Omental fat pad (tissue), 4 donors: Measurements from ENCODE around the gene CLEC4G. TPM values are rescaled to one million over a fixed set of nuclear protein-coding genes. Genes with fewer than 3 reads are reported as not detected.

Source experiments
- ATAC-seq: fragments of 150-250 bp; one replicate; pipeline ENCODE4 v1.9.1; 2016; ENCODE audit warnings: mild to moderate bottlenecking, moderate library complexity; ENCODE audit not compliant: low FRiP score
- DNase-seq: peaks from one replicate; pipeline ENCODE4 v3.0.0-alpha.2; 2019; ENCODE audit warnings: low spot score
- total RNA-seq, 4 donors: library from RNA; depleted of rRNA; stranded (reverse); fragments of >200 nt; gene quantifications; one replicate each; pipeline ENCODE4 v1.1.0, GENCODE V29; 2016
- TF ChIP-seq, protein P1 (sequence below), 3 donors: fragments of 450-650 bp; IDR thresholded peaks; one replicate each; pipeline ENCODE4 v1.5.1; 2016 to 2017; ENCODE audit warnings: antibody characterized with exemption in 3 of 3, mild to moderate bottlenecking in 3 of 3, moderate library complexity in 2 of 3

CLEC4G gene
- total RNA-seq, 4 donors from 2014 or later: 2.3 to 9.3 (median 6.0) TPM

DNA sequence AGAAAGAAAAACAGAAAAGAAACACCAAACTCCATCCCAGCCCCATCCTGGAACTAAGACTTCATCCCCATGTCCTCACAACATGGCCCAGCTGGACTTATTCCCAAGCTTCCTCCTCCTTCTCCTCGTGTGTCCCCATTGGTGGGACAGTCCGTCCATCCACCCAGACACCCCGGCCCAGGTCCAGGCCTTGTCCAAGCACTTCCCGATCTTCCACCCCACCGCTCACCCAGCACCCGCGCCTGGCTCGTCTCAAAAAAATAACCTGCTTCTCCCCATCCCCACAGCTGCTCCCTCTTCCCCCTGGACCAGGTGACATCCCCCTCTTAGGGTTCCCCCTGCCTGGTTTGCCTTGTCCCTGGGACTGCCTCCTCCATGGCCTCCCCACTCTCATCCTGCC, 28.6 kb downstream of the CLEC4G start:
- DNase-seq (no peak), ATAC-seq (no peak)
- TF ChIP-seq, protein P1, sequence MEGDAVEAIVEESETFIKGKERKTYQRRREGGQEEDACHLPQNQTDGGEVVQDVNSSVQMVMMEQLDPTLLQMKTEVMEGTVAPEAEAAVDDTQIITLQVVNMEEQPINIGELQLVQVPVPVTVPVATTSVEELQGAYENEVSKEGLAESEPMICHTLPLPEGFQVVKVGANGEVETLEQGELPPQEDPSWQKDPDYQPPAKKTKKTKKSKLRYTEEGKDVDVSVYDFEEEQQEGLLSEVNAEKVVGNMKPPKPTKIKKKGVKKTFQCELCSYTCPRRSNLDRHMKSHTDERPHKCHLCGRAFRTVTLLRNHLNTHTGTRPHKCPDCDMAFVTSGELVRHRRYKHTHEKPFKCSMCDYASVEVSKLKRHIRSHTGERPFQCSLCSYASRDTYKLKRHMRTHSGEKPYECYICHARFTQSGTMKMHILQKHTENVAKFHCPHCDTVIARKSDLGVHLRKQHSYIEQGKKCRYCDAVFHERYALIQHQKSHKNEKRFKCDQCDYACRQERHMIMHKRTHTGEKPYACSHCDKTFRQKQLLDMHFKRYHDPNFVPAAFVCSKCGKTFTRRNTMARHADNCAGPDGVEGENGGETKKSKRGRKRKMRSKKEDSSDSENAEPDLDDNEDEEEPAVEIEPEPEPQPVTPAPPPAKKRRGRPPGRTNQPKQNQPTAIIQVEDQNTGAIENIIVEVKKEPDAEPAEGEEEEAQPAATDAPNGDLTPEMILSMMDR (IDR thresholded peaks at IDR 0.05): no peak

DNA sequence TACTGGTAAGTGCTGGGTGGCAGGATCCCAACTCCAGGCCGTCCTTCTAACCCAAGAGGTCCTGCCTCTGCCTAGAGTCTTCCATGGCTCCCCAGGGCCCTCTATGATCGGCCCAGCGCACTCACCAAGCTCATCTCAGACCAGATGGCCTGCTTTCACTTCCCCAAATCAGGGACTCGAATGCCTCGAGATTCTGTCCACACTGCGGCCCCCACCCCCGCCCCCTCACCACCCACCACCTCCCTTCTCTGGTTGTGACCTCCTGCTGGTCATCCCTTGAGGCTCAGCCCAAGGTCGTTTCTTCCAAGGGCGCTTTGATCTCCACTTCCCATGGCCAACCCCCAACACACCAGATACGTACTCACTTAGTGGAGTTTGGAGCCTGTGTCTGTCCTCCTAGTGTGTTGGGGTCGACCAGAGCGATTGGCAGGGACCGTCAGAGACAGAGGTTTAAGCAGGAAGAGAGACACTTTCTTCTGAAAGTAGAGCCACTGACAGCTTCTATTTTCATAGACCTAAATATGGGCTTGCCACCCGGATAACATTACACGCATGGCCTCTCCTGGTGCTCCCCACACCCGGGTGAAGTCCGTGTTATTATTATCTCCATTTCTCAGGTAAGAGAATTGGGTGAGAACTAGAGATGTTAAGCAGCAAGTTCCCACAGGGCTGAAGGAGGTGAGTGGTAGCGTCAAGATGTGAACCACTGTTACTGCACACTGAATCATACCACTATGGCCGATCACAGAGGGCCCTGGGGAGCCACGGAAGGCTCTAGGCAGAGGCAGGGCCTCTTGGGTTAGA, 30.1 kb downstream of the CLEC4G start, which contains the start of gene FCER2:
FCER2 (minus strand) TSS at position 478 of the 804 bp plus-strand sequence. CDS start 2,371 bp downstream, outside the sequence.
- no peak for DNase-seq
- TF ChIP-seq, protein P1 (IDR thresholded peaks at IDR 0.05): no peak
- no peak for ATAC-seq

DNA sequence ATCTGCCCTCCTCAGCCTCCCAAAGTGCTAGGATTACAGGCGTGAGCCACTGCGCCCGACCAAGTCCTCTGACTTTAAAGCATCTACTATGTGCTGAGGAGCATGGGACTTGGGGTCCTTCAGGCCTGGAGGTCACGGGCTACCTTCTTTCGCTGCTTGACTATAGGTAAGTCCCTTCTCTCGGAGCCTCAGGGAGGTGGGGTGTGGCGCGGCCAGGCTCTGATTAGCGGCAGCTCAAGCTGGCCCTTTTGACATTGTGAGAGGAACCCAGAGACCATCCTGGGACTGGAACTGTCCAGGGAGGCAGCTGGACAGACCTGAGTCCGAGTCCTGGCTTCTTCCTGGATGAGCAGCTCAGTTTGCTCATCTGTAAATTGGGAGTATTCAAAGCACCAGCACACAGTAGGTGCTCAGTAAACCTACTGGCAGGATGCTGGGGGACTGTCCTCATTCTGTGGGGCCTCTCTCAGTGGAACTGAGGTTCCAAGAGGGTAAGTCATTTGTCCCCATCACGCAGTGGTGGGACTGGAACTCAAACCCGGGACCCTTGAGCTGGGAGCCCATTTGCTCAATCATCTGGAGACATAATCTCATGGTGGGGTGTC, 30.8 kb downstream of the CLEC4G start:
- TF ChIP-seq, protein P1 (IDR thresholded peaks at IDR 0.05): no peak
- DNase-seq (no peak), ATAC-seq (no peak)

DNA sequence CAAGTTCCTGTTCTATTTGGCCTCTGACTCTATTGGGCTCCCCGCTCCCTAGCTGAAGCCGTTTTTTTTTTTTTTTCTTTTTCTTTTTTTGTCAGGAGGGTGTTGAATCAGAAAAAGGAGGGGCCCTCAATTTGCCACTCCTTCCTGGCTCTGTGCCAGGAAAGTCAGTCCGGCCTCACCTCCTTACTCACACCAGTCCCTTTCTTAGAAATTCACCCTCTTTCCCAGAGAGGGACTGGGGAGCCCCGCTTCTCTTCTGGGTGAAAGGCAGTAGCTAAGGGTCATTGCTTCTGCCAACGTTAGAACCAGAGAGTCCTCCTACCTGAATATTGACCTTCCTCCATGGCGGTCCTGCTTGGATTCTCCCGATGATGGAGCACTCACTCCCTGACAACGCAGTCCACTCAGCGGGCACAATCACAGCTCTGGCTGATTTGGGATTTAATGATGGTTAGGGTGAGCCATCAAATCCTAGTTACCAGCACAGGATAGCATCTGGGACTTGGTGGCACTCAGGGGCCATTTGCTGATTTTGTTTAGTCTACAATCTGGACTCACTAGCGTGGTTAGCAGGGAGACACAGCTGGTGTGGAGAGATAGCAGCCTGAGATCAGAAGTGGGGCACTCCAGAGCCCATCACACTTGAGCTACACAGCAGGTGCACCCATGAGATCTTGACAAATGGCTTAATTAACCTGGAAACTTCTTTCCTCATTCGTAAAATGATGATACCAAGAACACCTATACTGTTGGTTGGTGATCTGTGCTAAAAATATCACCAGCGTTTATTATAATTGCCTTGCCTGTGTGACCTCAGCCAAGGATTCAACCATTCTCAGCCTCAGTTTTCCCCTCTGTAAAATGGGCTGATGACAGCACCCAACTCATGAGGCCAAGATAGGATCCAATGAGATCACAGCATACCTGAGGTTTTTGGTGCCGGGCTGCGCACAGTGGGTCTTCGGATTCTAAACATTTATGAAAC, 32.2 kb downstream of the CLEC4G start:
- no peak for ATAC-seq
- TF ChIP-seq, protein P1 (IDR thresholded peaks at IDR 0.05): no peak
- DNase-seq: no peak

DNA sequence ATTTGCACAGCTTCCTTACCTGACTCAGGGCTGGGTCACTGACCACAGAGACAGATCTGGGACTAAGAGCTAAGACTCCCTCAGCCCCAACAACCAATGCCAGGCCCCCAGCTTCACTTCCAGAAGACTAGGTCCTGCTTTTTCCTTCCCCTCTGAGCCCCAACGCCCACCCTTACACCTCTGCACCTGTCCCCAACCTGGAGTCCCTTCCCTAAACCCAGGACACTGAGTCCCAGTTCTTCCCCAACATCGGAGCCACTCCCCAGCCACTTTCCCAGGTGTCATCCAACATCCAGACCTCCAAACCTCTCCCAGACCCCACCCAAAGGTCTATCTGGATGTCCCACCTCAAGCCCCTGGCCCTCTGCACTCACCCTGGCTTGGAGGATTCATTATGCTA, 32.9 kb downstream of the CLEC4G start:
- TF ChIP-seq, protein P1 (IDR thresholded peaks at IDR 0.05): no peak
- no peak for ATAC-seq
- no peak for DNase-seq

DNA sequence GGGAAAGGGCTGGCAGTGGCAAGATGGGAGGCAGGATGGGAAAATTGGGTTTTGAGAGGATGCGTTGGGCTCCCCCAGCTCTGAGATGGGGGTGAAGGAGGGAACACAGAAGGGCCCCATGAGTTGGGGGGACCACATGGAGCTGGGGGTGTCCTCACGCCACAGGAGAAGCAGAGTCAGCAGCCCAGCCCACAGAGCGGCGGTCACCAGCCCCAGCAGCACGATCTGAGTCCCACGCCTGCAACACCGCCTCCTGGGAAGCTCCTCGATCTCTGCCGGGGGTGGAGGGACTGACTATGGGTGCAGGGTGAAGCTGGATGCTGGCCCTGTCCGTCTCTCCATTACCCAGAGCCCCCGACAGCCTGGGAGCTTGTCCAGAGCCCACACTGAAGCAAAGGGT, 33.3 kb downstream of the CLEC4G start:
- ATAC-seq (no peak), DNase-seq (no peak)
- TF ChIP-seq, protein P1 (IDR thresholded peaks at IDR 0.05): no peak
